ENCODE measurements around the gene GGT6.

The GGT6 gene

DNA sequence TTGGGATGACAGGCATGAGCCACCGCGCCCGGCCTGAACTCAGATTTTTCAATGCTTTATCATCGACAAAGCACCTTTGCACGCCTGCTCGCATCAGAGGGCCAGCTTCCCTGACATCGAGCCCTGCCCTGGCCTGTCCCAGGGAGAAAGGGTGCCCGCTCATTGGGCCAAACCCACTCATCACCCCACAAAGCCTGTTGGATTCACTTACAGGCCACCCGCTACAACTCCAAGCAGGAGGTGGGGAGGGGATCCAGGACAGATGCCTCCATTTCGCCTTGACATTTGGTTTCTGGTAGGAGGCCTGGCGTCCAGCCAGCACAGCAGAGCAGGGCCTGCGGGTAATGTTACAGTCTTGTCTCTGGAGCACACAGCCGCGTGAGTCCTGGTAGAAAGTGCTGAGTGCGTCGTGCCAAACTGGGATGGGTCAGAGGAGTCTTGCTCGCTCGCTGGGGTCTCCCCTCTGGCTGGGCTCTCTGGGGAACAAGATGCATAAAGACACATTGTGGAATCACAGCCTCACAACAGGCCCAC is 43.8 kb upstream of the GGT6 start (continued):
- TF ChIP-seq ZFP41 (tag by site-specific recombination; IDR thresholded peaks at IDR 0.05; ENCODE audit: borderline replicate concordance) = no peak
- no peak for TF ChIP-seq ZNF426 (tag by site-specific recombination; IDR thresholded peaks at IDR 0.05)
- no peak for TF ChIP-seq EGR2 (tag by site-specific recombination; IDR thresholded peaks at IDR 0.05; ENCODE audit: low read depth)
- no peak for TF ChIP-seq ZNF23 (tag by site-specific recombination; IDR thresholded peaks at IDR 0.05; ENCODE audit: borderline replicate concordance)
- no peak for TF ChIP-seq ZNF707 (tag by site-specific recombination; IDR thresholded peaks at IDR 0.05)
- TF ChIP-seq ZSCAN30 (tag by site-specific recombination; IDR thresholded peaks at IDR 0.05) = no peak; the same call in 1 of the 2 replicates
- TF ChIP-seq ZNF112 (tag by site-specific recombination; IDR thresholded peaks at IDR 0.05) = no peak
- TF ChIP-seq ZNF114 (tag by site-specific recombination; IDR thresholded peaks at IDR 0.05) = no peak
- TF ChIP-seq, protein P1, sequence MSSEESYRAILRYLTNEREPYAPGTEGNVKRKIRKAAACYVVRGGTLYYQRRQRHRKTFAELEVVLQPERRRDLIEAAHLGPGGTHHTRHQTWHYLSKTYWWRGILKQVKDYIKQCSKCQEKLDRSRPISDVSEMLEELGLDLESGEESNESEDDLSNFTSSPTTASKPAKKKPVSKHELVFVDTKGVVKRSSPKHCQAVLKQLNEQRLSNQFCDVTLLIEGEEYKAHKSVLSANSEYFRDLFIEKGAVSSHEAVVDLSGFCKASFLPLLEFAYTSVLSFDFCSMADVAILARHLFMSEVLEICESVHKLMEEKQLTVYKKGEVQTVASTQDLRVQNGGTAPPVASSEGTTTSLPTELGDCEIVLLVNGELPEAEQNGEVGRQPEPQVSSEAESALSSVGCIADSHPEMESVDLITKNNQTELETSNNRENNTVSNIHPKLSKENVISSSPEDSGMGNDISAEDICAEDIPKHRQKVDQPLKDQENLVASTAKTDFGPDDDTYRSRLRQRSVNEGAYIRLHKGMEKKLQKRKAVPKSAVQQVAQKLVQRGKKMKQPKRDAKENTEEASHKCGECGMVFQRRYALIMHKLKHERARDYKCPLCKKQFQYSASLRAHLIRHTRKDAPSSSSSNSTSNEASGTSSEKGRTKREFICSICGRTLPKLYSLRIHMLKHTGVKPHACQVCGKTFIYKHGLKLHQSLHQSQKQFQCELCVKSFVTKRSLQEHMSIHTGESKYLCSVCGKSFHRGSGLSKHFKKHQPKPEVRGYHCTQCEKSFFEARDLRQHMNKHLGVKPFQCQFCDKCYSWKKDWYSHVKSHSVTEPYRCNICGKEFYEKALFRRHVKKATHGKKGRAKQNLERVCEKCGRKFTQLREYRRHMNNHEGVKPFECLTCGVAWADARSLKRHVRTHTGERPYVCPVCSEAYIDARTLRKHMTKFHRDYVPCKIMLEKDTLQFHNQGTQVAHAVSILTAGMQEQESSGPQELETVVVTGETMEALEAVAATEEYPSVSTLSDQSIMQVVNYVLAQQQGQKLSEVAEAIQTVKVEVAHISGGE (tag by site-specific recombination; conservative IDR thresholded peaks at IDR 0.05; ENCODE audit: low read depth) = no peak
- peak; percentile 28; the same call in 1 of the 2 replicates for TF ChIP-seq OSR2 (tag by site-specific recombination; IDR thresholded peaks at IDR 0.05)
- TF ChIP-seq ZNF529 (tag by site-specific recombination; IDR thresholded peaks at IDR 0.05; ENCODE audit: insufficient replicate concordance) = no peak
- TF ChIP-seq, protein P2, sequence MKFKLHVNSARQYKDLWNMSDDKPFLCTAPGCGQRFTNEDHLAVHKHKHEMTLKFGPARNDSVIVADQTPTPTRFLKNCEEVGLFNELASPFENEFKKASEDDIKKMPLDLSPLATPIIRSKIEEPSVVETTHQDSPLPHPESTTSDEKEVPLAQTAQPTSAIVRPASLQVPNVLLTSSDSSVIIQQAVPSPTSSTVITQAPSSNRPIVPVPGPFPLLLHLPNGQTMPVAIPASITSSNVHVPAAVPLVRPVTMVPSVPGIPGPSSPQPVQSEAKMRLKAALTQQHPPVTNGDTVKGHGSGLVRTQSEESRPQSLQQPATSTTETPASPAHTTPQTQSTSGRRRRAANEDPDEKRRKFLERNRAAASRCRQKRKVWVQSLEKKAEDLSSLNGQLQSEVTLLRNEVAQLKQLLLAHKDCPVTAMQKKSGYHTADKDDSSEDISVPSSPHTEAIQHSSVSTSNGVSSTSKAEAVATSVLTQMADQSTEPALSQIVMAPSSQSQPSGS (tag by site-specific recombination; IDR thresholded peaks at IDR 0.05; ENCODE audit: low read depth) = no peak
- TF ChIP-seq, protein P3, sequence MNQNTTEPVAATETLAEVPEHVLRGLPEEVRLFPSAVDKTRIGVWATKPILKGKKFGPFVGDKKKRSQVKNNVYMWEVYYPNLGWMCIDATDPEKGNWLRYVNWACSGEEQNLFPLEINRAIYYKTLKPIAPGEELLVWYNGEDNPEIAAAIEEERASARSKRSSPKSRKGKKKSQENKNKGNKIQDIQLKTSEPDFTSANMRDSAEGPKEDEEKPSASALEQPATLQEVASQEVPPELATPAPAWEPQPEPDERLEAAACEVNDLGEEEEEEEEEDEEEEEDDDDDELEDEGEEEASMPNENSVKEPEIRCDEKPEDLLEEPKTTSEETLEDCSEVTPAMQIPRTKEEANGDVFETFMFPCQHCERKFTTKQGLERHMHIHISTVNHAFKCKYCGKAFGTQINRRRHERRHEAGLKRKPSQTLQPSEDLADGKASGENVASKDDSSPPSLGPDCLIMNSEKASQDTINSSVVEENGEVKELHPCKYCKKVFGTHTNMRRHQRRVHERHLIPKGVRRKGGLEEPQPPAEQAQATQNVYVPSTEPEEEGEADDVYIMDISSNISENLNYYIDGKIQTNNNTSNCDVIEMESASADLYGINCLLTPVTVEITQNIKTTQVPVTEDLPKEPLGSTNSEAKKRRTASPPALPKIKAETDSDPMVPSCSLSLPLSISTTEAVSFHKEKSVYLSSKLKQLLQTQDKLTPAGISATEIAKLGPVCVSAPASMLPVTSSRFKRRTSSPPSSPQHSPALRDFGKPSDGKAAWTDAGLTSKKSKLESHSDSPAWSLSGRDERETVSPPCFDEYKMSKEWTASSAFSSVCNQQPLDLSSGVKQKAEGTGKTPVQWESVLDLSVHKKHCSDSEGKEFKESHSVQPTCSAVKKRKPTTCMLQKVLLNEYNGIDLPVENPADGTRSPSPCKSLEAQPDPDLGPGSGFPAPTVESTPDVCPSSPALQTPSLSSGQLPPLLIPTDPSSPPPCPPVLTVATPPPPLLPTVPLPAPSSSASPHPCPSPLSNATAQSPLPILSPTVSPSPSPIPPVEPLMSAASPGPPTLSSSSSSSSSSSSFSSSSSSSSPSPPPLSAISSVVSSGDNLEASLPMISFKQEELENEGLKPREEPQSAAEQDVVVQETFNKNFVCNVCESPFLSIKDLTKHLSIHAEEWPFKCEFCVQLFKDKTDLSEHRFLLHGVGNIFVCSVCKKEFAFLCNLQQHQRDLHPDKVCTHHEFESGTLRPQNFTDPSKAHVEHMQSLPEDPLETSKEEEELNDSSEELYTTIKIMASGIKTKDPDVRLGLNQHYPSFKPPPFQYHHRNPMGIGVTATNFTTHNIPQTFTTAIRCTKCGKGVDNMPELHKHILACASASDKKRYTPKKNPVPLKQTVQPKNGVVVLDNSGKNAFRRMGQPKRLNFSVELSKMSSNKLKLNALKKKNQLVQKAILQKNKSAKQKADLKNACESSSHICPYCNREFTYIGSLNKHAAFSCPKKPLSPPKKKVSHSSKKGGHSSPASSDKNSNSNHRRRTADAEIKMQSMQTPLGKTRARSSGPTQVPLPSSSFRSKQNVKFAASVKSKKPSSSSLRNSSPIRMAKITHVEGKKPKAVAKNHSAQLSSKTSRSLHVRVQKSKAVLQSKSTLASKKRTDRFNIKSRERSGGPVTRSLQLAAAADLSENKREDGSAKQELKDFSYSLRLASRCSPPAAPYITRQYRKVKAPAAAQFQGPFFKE (tag by site-specific recombination; IDR thresholded peaks at IDR 0.05; ENCODE audit: borderline replicate concordance) = no peak
- TF ChIP-seq ZNF76 (tag by site-specific recombination; IDR thresholded peaks at IDR 0.05; ENCODE audit: borderline replicate concordance, low read depth) = no peak
- TF ChIP-seq ZNF514 (tag by site-specific recombination; IDR thresholded peaks at IDR 0.05) = no peak
- no peak for TF ChIP-seq ZNF18 (tag by site-specific recombination; IDR thresholded peaks at IDR 0.05)
- TF ChIP-seq ZNF830 (tag by site-specific recombination; IDR thresholded peaks at IDR 0.05; ENCODE audit: low read depth) = no peak

Data from HEK293 (cell line).